ENCODE data around the gene CLEC3A. TPM values are rescaled to one million over a fixed set of nuclear protein-coding genes. Genes with fewer than 3 reads are reported as not detected.

Gene CLEC3A
- polyA plus RNA-seq, 4 donors = 0.04 TPM; not detected in 3

DNA sequence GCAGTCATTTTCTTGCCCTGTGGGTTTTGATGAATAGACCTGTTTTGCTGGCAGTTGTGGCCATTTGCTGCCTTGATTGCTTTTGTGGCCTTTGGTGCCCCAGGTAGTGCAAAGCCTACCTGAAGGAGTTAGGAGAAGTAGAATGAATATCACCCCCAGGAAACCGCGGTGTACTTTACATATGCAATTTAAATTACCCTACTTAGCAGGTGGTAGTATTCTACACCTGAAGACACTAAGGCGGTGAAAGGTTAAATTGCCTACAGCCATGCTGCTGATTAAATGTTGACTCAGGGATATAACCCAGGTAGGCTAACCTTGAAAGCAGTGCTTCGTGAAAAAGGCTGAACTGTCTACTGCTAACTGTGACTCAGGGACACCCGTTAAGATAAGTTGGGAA lies 49.9 kb downstream of the CLEC3A start:
- Histone ChIP-seq H3K36me3 (ENCODE audit: control insufficient read depth in 3 of 3, insufficient read depth in 2 of 3, low read depth in 1 of 3, low read length in 3 of 3) (no peaks in the 10 kb centered on the region), H3K27me3 (ENCODE audit: control insufficient read depth in 3 of 3, insufficient read depth in 3 of 3, low read length in 3 of 3) (peaks cover 0 to 6% (median 0%) of the 10 kb centered on the region in 3 donors), H3K9me3 (ENCODE audit: control insufficient read depth in 2 of 2, insufficient read depth in 1 of 2, low read depth in 1 of 2, low read length in 1 of 2) (no peaks in the 10 kb centered on the region), H3K4me1 (ENCODE audit: control insufficient read depth in 3 of 3, insufficient read depth in 2 of 3, low read depth in 1 of 3, low read length in 2 of 3) (peaks cover 0 to 8% (median 0%) of the 10 kb centered on the region in 3 donors), H3K27ac (ENCODE audit: low read depth in 1 of 3, low read length in 2 of 3) (no peak overlapping the region), H3K4me3 (ENCODE audit: low read depth in 1 of 3, low read length in 3 of 3) (no peak overlapping the region)
- WGBS, 3 donors = 10 to 18% (median 15%) methylated on average over 5 of the region's 5 CpGs
- FAIRE-seq (no peak), DNase-seq (peak in 1 of 2 donors; percentile 68)

- peaks cover 0 to 8% (median 0%) of the 10 kb centered on the region in 3 donors for H3K4me1 ChIP-seq (ENCODE audit: control insufficient read depth in 3 of 3, insufficient read depth in 2 of 3, low read depth in 1 of 3, low read length in 2 of 3)
- H3K4me3 ChIP-seq (ENCODE audit: low read depth in 1 of 3, low read length in 3 of 3) = no peak overlapping the region
- DNase-seq = no peak
- WGBS, 3 donors = 84 to 88% (median 86%) methylated on average over 3 of the region's 3 CpGs
- FAIRE-seq = no peak
- H3K36me3 ChIP-seq (ENCODE audit: control insufficient read depth in 3 of 3, insufficient read depth in 2 of 3, low read depth in 1 of 3, low read length in 3 of 3) = no peaks in the 10 kb centered on the region
- no peak overlapping the region for H3K27ac ChIP-seq (ENCODE audit: low read depth in 1 of 3, low read length in 2 of 3)
- H3K27me3 ChIP-seq (ENCODE audit: control insufficient read depth in 3 of 3, insufficient read depth in 3 of 3, low read length in 3 of 3) = peaks cover 0 to 6% (median 0%) of the 10 kb centered on the region in 3 donors
- no peaks in the 10 kb centered on the region for H3K9me3 ChIP-seq (ENCODE audit: control insufficient read depth in 2 of 2, insufficient read depth in 1 of 2, low read depth in 1 of 2, low read length in 1 of 2)
Measured at GRCh38 chr16:78075800-78076199, 53.5 kb downstream of the CLEC3A start.

DNA sequence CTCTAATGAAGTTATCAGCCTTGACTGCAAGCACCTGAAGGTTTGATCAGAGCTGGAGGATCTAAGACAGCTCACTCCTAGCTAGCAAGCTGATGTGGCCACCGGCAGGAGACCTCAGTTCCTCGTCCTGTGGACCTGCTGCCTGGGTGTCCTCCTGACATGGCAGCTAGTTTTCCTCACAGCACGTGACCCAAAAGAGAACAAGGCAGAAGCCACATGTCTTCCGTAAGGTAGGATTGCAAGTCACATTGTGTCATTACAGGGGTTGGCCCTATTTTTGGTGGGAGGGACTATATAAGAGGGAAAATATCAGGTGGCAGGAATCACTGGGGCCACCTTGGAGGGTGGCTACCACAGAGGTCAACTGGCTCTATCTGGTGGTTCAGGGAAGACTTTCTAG lies 59.0 kb downstream of the CLEC3A start:
- 83 to 93% (median 86%) methylated on average over 4 of the region's 4 CpGs for WGBS, 3 donors
- H3K27ac ChIP-seq (ENCODE audit: low read depth in 1 of 3, low read length in 2 of 3) = no peak overlapping the region
- H3K27me3 ChIP-seq (ENCODE audit: control insufficient read depth in 3 of 3, insufficient read depth in 3 of 3, low read length in 3 of 3) = no peaks in the 10 kb centered on the region
- FAIRE-seq (no peak), DNase-seq (no peak)
- no peaks in the 10 kb centered on the region for H3K9me3 ChIP-seq (ENCODE audit: control insufficient read depth in 2 of 2, insufficient read depth in 1 of 2, low read depth in 1 of 2, low read length in 1 of 2)
- H3K36me3 ChIP-seq (ENCODE audit: control insufficient read depth in 3 of 3, insufficient read depth in 2 of 3, low read depth in 1 of 3, low read length in 3 of 3) = no peaks in the 10 kb centered on the region
- H3K4me3 ChIP-seq (ENCODE audit: low read depth in 1 of 3, low read length in 3 of 3) = no peak overlapping the region
- no peaks in the 10 kb centered on the region for H3K4me1 ChIP-seq (ENCODE audit: control insufficient read depth in 3 of 3, insufficient read depth in 2 of 3, low read depth in 1 of 3, low read length in 2 of 3)

Other genes with a start within 250 kb of the CLEC3A start
- 1 to 10 TPM in 2 of 4 donors, under 1 TPM in 2; 0.22 to 3.5 (median 1.6) TPM for gene VAT1L, start 234.0 kb upstream of the CLEC3A start, polyA plus RNA-seq
- 10 to 100 TPM in 1 of 4 donors, 1 to 10 TPM in 3; 4.9 to 15.8 (median 7.0) TPM for gene WWOX, start 77.1 kb downstream of the CLEC3A start, polyA plus RNA-seq